ENCODE measurements around the gene PIK3R5.

The PIK3R5 gene

DNA sequence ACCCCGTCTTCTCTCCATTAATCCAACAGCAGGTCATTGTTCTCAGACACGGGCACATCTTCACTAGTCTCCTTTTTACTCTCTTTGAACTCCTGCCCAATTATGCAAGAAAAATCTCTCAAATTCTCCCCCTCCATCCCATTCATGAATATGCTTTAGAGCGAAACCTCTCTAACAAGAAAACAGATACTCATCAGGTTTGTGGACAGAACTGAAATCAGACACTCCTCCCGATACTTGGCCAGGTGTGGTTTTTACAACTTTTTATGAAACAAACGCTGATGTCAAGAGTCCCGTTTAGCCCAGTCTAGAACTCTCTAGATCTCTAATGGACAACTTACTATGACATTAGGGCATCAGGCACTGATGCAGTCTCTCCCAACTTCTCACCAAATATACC is 40.9 kb downstream of the PIK3R5 start:
- no peak for DNase-seq (ENCODE audit: low read depth in 2 of 2)

DNA sequence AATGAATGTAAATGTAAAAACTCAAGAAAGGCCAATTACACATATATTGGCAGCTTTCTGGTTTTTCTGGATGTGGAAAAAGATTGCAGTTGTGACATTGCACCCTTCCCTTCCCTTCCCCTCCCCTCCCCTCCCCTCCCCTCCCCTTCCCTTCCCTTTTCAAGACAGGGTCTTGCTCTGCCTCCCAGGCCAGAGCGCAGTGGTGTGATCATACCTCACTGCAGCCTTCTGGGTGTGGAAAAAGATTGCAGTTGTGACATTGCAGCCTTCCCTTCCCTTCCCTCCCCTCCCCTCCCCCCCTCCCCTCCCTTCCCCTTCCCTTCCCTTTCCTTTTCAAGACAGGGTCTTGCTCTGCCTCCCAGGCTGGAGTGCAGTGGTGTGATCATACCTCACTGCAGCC is 41.7 kb downstream of the PIK3R5 start:
- no peak for DNase-seq (ENCODE audit: low read depth in 2 of 2)

DNA sequence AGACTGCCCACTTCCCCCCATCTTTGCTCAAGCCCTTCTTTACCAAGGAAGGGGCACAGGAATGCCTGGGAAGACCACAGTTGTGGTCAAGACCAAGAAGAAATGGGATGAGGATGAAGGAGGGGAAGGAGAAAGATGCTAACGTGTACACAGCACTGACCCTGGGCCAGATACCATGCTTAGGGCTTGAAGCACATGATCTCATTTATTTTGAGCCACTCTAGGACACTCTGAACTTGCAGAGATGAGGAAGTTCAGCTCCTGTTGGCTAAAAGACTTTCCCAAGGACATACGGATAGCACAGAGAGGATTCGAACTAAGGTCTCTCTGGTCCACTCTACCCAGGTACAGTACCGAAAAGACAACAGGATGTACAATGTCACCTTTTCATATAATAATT is 42.6 kb downstream of the PIK3R5 start:
- no peak for DNase-seq (ENCODE audit: low read depth in 2 of 2)

DNA sequence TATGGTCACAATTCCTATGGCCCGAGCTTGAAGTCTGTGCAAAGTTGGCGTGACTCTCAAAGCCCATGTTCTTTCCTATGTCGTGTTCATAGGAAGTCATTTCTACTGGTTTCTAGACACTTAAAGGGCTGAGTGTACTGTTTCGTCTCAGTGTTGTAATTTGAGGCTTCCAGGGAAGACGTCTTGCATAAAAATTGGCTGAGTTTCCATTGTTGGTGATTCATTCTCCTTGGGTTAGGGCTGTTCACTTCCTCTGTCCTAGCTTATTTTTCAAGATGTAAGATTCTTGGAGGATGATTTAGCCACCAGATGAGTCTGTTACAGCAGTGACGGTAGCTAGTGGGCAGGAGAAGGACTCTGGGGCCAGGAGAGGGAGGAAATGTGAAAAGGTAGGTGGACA is 43.1 kb downstream of the PIK3R5 start:
- DNase-seq (ENCODE audit: low read depth in 2 of 2) = no peak

DNA sequence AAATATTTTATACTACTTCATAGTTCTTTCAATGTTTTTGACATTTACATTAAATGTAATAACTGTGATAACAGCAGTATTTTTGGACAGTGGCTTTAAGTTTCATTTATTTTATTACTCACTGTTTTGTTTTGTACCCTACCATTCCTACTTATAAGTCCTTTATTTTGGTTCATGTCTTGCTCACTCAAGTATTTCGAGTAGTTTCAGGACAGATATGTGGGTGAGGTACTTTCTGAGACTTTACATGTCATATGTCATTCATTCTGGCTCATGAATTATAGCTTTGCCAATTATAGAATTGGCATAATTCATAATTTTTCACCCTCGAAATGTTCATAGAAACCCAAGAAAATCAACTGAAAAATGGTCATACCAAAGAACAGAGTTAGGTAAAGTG is 44.4 kb downstream of the PIK3R5 start:
- no peak for DNase-seq (ENCODE audit: low read depth in 2 of 2)

DNA sequence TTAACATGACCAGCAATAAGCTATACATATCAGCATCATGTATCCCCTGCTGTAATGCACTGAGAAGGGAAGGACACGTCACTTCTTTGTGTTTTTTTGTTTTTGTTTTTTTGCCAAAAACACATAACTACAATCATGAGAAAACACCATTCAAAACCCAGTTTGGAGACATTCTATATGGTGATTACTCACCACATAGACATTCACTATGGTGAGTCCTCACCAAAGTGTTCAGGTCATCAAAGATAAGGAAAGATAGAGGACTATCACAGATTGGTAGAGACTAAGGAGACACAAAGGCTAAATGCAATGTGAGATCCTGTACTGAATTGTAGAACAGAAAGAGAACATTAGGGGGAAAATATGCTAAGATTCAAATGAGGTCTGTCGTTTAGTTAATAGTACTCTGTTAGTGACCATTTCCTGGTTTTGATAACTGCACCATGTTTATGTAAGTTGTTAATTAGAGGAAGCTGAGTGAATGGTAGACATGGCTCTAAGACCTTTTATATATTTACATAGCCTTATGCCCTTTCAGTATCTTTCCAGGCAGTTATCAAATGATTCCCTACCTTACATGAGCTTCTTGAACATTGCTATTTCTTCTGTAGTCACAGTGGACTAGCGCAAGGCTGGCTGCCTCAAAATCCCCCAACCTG is 46.6 kb downstream of the PIK3R5 start:
- no peak for DNase-seq (ENCODE audit: low read depth in 2 of 2)

DNA sequence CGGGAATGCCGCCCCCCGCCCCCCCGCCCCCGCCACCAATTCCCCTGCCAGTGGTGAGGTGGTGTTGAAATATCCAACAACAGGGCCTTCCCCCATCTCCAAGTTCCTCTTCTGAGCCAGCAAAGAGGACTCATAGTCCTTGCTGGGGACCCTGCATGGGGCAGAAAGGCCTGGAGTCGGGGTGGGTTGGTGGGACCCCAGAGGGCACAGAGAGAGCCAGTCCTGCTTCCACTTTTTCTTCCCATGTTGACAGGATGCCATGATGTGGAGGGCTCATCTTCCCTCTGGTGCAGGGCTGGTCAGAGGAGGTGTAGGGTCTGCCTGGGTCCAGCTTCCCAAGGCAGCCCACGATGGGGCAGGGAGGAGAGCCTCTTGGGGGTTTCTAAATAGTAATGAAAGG is 49.0 kb downstream of the PIK3R5 start:
- no peak for DNase-seq (ENCODE audit: low read depth in 2 of 2)

DNA sequence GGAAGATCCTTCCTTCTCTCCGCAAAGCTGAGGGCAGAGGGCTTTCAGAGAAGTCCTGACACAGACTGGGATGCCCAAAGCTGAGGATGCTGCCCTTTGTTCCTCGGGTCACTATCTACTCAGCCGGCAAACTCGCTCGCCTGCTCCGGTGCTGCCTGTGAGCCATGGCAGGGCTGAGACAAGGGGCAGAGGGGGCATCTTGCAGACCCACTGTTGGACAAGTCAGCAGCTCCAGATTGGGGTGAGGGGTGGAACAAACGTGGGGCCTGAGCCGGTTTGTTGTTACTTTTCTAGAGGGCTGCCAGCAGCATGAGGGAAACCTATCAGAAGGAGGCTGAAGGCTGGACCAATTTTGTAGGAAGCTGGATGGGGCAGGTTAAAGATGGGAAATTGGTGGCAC is 51.0 kb downstream of the PIK3R5 start:
- DNase-seq (ENCODE audit: low read depth in 2 of 2) = no peak

DNA sequence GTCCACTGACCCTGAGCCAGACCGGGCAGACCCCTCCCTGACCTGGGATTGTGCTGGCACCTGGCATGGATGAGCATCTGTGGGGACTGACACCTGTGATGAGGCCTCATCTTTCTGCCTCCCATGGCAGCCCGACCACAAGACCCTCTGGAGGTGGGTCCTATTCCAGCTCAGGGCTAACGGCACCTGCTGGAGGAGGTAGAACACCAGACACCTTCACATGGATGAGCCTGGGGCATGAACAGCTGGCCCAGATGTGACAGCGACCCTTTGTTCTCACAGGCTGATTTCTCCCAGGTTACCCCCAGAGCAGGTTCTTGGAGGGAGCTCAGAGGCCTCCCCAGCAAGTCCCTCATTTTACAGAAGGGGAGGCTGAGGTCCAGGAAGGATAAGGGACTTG is 51.6 kb downstream of the PIK3R5 start:
- DNase-seq (ENCODE audit: low read depth in 2 of 2) = no peak

DNA sequence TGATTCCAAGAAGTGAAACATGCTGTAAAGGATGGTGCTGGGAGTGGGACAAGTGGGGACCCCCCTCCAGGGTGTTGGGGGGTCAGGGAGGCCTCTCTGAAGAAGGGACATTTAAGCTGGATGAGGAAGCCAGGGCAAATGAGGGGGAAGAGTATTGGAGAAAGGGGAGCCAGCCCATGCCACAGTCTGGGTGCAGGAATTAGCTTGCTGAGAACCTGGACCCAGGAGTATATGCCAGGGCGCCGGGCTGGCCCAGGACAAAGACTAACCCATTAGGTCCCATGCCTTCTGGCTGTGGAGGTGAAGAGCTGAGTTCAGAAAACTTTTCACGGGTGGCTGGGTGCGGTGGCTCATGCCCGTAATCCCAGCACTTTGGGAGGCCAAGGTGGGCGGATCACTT is 52.4 kb downstream of the PIK3R5 start:
- DNase-seq (ENCODE audit: low read depth in 2 of 2) = no peak

DNA sequence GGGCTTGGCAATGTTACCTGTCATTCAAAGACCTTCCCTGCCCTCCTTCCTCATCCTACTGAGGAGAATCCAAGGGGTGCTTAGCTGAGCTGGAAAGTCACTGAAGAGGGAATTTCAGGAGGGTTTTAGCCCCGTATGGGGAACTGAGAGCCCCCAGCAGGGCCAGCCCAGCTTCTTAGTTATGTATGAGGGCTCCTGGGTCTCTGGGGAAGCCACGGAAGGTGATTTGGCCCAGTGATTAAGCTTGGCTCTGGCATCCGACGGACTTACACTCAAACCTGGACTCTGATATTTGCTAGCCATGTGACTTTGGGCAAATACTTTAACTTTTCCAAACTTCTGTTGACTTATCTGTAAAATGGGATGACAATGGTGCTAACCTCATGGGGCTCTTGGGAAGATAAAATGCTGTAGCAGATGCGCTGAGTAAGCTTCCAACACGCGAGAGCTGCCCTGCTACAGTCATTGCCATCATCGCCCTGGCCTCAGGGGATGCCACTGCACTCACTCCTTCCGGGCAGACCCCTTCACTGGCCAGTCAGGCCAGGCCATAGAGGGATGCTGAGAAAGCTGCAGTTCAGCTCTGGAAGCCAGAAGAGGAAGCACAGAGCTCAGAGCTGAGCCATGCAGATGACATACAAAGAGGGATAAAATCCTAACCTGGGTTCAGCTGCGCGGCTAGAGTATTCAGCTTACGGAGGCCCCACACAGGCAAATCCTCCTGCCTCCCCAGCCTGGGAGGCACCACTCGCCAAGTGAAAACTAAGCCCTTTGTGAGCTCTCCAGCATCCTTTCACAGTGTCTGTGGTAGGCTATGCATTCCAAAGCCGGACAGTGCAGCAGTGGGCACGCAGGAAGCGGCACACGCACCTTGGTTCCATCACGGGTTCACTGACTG is 53.2 kb downstream of the PIK3R5 start:
- DNase-seq (ENCODE audit: low read depth in 2 of 2) = no peak

DNA sequence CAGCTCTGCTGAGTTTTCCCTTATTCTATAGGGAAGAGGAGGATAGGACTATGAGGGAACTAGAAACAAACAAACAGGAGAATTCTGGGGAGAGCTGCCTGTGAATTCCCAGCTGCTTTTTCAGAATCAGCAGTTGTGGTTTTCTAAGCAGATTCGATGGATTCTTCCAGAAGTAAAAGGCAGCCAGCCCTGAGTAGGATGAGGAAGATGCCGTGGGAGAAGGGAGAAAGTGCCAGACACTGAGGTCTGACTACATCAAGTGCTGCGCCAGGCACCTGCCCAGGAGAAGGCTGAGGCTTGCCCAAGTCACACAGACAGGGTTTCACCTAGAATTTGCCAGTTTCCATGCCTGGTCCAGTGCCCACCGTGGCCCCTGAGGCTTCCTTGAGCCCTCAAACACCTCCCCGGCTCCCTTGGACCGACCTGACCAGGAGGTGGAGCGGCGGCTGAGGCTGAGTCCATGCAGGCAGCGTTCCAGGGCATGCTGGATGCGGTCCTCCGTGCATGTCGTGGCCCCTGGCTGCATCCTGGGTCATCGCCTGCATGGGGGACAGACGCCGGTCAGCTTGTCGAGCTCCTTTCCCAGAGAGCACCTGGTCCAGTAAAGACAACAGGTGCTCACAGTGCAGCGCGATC is 54.4 kb downstream of the PIK3R5 start:
- DNase-seq (ENCODE audit: low read depth in 2 of 2) = no peak

DNA sequence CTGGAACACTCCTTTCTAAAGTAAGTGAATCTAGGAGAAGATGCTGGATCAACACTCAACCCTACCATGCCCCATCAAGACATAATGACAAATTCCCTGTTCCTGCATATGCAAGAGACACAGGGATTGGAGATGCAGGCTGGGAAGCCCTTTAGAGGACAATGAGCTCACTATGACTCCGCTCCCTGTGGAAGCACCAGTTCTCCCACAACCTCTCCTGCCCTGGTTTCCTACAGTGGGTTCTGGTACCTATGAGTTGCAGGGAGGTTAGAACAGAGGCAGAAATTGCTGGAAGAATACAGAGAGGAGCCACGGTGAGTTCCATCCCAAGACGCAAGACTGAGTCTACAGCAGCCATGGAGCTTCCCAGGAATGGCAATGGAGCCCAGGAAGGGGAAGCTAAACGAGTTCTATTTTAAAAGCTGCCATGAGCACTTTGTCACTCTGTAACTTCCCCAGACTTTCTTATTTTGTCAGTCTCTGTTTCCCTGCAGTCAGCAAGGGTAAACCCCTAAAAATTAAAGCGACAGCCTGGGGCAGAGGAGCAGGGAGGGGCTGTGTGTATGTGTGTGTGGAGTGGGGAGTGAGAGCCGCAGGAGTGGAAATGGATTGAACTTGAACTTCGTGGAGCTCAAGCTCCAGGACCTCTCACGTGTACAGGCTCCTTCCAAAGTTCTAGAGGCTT is 55.8 kb downstream of the PIK3R5 start:
- DNase-seq (ENCODE audit: low read depth in 2 of 2) = no peak

DNA sequence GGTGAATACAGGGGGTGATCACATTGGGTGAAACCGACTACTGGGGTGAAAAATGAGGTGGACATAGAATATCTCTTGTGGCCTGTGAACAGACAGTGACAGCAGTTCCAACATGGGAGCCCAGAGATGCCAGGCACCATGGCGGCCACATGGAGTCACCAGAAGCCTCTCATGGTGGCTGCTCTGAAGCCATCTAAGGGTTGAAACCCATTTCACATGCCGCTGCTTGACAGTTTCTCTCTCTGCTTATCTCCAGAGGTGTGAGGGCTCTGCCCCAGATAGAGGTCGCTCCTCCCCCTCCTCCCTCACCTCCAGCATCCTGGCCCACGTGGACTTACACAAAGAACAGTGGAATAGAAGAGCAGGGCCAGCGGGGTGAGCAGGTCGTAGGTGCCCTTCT is 60.2 kb downstream of the PIK3R5 start:
- no peak for DNase-seq (ENCODE audit: low read depth in 2 of 2)

DNA sequence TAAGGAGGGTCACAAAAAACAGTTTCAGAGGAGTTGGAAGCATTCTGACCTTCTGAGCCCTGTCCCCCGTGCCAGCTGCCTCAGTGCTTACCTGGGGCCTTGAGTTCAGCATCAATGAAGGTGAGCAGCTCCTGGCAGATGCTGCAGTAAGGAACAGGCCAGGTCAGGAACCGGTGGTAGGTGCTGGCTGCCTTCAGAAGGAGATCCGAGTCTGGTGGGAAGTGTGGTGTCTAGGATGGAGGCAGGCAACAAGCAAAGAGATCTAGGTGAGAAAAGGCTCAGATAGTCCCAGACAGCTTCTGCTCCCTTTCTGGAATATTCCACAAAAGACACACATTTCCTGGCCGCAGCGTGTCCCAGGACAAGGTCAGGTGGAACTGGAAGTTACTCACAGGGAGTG is 60.8 kb downstream of the PIK3R5 start:
- DNase-seq (ENCODE audit: low read depth in 2 of 2) = no peak

DNA sequence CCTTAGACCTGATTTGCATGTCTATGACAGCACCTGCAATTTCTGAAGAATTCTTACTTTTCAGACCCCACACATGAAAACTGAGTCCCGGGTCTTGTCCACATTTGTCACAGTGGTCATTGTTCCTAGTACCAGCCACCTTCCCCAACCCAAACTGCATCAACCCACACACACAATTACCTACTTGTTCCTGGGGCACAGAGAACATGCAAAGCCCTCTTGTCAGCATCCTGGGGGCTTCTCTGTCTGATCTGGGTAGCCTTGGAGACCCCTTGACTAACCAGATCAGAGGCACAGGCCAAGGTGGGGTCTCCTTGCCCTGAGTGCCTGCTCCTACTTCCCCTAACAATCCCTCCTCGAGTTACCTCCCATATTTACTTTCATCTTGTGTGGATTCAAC is 61.3 kb downstream of the PIK3R5 start:
- DNase-seq (ENCODE audit: low read depth in 2 of 2) = no peak

DNA sequence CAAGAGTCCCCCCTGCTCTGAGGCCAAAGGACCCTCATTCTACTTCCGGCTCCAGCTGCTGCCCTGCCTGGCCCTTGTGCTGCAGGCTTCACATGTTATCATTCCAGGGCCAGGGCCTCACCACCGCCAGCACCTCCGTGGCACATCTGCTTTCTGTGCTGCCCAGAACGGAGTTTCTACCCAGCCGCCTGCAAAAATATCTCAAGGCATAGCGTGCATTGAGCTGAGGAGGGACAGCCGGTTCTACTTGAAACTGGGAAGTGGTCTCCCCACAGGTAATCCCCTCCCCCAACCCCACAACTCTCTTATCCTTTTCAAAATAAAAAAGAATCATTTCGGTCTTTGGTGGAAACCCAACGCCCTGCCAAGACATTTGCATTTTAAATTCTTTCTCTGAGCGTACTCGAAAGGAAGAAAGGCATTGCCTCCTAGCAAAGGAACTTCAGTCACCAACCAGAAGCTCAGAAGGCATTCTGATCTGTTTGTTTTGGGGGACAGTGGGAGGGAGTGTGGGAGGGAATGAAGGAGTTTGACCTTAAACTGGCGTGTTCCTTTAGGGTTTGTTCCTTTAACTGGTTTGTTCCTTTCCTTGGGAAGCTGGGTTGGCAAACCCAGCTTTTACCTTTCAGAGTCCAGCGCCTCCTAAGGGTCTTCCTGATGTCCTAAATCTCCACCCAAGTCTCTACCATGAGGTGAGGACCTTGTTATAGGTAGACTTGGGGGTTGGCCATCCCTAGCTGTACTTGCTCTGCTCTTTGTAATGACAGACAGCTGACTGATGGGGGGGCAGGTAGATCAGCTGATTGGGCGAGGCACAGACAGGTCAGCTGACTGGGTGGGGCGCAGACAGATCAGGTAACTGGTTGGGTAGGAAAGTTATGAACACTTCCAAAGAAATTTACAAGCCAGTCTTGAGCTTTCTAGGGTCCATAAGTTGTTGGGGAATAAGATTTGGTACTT is 64.6 kb downstream of the PIK3R5 start:
- no peak for DNase-seq (ENCODE audit: low read depth in 2 of 2)

DNA sequence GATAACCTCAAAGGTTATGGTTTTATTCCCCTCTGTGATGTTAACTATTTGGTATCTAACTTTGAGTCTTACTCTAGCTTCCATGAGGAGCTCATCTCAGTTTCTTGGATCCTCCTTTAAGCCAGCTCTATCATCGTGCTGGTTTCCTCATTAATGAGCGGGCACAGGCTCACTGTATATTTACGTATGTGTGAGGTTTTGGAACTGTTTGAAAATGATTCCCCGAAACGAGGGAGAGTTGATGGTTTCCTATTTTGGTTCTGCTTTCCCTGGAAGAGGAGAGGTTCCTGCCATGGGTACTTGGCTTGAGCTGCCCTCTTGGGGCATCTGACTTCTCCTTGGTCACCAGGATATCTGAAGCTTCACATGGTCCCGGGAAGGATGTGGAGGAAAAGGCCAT is 65.3 kb downstream of the PIK3R5 start:
- DNase-seq (ENCODE audit: low read depth in 2 of 2) = no peak

DNA sequence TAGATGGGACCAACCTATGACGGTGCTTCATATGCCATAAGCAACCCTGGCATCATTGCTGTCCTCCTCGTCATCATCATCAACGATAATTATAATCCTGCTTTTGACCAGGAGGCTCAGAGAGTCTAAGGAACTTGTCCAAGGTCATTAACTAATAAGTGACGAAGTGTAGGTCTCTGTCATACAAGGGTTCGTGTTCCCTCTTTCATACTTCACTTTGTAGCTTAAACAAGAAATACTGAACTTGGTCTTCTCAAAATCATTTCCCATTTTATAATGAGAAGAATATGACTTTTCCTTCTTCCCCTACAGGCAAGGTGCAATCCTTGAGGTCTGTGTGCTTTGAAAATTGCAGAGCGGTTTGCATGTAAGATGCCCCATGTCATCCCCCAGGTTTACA is 66.9 kb downstream of the PIK3R5 start:
- no peak for DNase-seq (ENCODE audit: low read depth in 2 of 2)

DNA sequence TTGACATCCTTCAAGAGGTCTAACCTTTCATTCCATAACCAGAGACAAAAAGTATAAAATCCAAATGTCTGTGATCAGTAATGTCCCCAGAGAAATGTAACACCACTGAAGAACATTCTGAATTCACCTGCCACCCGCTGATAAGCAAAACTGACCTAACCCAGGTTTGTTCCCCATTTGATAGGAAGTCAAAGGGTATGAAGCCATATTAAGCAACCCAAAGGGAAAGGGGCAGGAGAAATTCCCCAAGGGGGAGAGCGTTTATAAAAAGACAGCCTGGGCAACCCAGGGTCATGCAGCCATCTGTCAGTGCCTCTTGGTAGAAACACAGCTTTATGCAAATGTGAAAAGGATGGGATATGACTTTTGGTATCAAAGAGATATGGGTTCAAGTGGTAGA is 67.4 kb downstream of the PIK3R5 start:
- DNase-seq (ENCODE audit: low read depth in 2 of 2) = no peak
